Stimulated activated CD4-positive, alpha-beta T cell treated with anti-CD3 and anti-CD28 coated beads, Interleukin-15, amount 100 ng/mL, for 24 hours (primary cell): Measurements from ENCODE around the gene SCGB1D1.
"Not testable (repeated sequence)": the region's sequence is repeated elsewhere in the genome, so short reads cannot be mapped to it uniquely, and the experiment has no call there.

Source experiments
- DNase-seq: peaks from one replicate; pipeline ENCODE4 v3.0.0-alpha.2; 2020

SCGB1D1 gene

GRCh38 chr11:62169448-62169847 is 20.6 kb upstream of the SCGB1D1 start:
- no peak for DNase-seq

GRCh38 chr11:62169935-62170334 is 20.1 kb upstream of the SCGB1D1 start:
- DNase-seq: no peak

DNA sequence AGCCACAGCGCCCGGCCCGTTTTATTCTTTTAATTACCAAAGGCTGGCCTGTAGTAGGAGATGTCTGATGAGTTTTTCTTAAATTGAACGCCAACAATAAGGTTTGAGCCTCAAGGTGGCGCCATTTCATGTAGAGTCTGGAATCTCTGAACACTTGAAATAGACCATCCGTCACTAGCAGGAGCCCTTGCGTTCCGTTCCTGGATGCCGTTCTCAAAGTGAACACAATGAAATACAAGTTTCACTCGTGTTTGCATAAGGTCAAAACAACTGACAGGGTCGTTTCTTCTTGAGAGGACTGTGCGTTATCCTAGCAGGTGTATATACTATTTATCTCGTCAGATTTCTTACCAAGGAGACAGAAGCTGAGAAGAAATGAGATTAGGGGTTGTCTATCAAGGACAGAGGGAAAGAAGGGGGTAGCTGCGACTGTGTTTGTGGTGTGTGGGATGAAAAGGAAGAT is 18.7 kb upstream of the SCGB1D1 start:
- peak; percentile 87 for DNase-seq

- DNase-seq: no peak
Measured at GRCh38 chr11:62172294-62172693, 17.7 kb upstream of the SCGB1D1 start.

DNA sequence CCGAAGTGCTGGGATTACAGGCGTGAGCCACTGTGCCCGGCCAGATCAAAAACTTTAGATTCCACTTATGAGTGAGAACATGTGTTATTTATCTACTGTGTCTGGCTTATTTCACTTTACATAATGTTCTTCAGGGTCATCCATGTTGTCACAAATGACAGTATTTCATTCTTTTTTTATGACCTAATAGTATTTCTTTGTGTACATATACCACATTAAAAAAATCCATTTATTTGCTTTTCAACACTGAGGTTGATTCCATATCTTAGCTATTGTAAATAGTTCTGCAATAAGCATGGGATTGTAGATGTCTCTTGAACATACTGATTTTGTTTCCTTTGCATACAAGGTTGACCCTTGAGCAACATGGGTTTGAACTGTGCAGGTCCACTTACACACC is 13.2 kb upstream of the SCGB1D1 start:
- no peak for DNase-seq

DNA sequence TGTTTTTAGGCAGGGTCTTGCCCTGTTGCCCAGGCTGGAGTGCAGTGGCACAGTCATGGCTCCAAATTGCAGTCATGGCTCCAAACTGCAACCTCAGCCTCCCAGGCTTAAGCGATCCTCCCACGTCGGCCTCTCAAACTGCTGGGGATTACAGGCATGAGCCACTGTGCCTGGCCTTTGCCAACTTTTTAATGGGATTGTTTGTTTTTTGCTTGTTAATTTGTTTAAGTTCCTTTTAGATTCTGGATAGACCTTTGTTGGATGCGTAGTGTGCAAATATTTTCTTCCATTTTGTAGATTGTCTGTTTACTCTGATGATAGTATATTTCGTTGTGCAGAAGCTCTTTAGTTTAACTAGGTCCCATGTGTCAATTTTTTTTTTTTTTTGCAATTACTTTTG is 10.0 kb upstream of the SCGB1D1 start:
- no peak for DNase-seq

GRCh38 chr11:62181097-62181496 is 8.9 kb upstream of the SCGB1D1 start:
- DNase-seq: no peak

GRCh38 chr11:62182147-62182891 is 7.7 kb upstream of the SCGB1D1 start:
- no peak for DNase-seq

GRCh38 chr11:62186195-62186594 is 3.8 kb upstream of the SCGB1D1 start:
- no peak for DNase-seq

DNA sequence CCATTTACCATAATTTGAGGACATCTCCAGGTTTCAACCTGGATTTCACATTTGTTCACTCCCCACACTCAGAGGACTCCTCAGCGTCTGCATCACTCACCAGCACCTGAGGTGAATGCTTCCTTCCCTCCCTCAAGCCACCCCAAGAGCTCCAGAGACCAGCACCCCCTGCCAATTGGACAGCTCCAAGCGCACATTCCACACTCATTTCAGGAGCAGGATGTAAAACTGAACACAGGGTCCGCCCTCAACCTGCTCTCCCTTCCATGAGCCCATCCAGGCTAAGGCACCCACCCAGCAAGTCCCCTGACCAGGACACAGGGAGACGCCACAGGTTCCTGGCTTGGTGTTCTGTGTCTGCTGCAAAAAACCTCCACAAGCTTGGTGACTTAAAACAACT is 3.9 kb downstream of the SCGB1D1 start:
- no peak for DNase-seq

DNA sequence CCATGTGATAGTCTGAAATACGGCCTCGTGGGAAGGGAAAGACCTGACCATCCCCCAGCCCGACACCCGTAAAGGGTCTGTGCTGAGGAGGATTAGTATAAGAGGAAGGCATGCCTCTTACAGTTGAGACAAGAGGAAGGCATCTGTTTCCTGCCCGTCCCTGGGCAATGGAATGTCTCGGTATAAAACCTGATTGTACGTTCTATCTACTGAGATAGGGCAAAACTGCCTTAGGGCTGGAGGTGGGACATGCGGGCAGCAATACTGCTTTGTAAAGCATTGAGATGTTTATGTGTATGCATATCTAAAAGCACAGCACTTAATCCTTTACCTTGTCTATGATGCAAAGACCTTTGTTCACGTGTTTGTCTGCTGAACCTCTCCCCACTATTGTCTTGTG is 5.0 kb downstream of the SCGB1D1 start:
- DNase-seq: not testable (repeated sequence)

DNA sequence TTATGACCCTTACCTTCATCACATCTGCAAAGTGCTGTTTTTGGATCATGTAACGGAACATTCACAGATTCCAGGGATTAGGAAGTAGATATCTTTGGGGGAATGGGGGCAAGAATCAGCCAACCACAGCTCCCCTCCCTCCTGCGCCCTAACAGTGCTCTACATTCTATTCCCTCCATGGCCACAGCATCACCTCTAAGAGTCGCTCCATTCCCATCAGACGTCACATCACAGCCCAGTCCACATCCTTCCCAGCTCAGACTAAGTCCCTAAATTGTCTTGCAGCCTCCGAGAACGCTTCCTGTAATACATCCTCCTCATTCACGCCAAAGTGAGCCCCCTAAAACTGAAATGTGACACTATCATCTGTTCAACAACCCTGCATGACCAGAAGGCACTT is 5.9 kb downstream of the SCGB1D1 start:
- no peak for DNase-seq

DNA sequence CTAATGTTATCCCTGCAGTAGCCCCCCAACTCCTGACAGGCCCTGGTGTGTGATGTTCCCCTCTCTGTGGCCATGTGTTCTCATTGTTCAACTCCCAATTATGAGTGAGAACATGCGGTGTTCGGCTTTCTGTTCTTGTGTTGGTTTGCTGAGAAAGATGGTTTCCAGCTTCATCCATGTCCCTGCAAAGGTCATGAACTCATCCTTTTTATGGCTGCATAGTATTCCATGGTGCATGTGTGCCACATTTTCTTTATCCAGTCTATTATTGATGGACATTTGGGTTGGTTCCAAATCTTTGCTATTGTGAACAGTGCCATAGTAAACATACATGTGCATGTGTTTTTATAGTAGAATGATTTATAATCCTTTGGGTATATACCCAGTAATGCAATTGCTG is 7.4 kb downstream of the SCGB1D1 start:
- not testable (repeated sequence) for DNase-seq

GRCh38 chr11:62201376-62201775 is 11.4 kb downstream of the SCGB1D1 start:
- no peak for DNase-seq

DNA sequence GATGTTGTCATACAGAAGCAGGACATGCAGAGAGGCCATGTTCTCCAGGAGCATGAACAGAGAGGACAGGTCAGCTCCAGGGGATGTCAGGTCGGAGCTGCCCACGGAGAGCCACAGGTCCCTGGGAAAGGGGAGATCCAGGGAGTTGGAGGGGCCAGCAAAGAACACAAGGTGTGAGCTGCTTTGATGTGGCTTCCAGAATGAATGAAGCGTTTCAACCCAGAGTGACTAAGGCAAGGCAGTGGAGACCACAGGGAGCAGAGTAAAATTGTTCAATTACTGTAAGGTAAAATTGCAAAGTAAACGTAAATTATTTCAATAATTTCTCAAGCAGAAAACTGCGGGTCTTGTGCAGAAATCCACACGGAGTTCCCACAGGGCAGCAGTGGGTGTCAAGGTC is 12.9 kb downstream of the SCGB1D1 start:
- no peak for DNase-seq

DNA sequence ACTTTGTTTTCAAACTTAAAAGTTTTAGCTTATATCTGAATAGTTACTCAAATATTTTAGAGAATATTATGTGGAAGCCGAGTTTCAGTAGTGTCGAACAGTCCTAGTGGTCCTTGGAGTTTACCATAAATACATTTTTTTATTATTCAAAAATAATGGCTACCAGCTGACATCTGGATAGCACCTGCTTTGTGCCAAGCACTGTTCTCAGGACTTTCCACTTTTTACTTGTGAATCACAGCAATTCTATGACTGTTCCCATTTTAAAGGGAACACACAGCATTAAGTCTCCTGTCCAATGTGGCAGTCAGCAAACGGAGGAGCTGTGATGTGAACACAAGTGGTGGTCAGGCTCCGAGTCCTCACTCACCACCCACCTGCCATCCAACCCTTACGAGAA is 14.4 kb downstream of the SCGB1D1 start:
- DNase-seq: no peak

DNA sequence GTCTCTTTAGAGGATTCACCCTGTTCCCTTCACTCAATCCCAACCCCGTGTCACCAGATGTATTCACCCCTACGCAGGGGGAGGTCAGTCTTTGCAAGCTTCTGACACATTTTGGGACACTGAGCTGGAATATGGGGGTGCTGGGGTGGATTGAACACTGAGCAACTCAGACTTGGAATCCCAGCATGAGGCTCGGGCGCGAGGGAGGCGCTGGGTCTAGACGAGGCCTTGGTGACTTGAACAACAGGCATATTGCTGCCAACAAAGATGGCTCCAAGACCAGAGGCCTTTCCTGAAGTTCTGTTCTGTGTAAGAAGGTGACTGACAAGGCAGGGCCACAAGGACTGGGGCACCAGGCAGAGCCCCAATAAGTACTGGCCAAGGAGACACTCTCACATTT is 15.4 kb downstream of the SCGB1D1 start:
- no peak for DNase-seq

DNA sequence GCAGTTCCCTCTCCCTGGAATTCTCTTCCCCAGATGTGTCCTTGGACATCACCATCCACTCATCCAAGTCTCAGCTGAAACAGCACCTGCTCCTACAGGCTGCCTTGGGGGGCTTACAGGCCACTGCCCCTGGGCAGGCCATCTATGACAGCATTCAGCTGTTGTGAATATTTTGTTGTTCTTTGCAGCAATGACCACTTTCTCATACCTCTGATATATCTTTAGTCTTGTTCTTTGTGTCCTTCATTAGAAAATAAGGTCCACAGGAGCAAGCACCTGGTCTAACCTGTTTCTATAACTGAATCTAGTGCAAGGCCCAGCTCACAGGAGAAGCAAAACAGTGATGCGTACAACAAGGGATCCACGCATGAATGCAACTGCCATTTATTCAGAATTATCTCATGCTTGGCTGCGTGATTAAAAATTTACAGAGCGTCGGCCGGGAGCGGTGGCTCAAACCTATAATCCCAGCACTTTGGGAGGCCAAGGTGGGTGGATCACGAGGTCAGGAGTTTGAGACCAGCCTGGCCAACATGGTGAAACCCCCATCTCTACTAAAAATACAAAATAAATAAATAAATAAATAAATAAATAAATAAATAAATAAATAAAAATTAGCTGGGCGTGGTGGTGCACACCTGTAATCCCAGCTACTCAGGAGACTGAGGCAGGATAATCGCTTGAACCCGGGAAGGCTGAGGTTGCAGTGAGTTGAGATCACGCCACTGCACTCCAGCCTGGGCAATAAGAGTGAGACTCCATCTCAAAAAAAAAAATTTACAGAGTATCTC is 16.5 kb downstream of the SCGB1D1 start:
- DNase-seq: not testable (repeated sequence)

- no peak for DNase-seq
Measured at GRCh38 chr11:62208785-62209144, 18.7 kb downstream of the SCGB1D1 start.

GRCh38 chr11:62217191-62217748 is 27.3 kb downstream of the SCGB1D1 start:
- DNase-seq: no peak

- DNase-seq: no peak
Measured at GRCh38 chr11:62221498-62221897, 31.5 kb downstream of the SCGB1D1 start.

DNA sequence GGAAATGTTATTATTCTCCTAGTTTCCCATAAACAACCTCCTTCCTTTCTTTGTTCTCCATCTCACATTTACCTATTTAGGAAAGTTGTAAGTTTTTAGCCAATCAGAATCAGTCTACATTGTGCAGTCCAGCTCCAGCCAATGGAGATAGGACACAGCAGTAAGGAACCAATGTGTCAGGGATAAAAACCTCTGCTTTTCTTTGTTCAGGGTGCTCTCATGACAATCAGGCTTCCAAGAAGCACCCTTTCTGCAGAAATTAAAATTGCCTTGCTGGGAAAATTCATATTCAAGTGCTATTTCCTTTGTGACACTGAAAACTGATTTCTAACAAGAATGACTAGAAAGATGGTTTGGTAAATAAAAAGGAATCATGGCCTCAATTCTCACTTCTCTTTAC is 33.1 kb downstream of the SCGB1D1 start:
- no peak for DNase-seq

- no peak for DNase-seq
Measured at GRCh38 chr11:62233730-62234129, 43.7 kb downstream of the SCGB1D1 start.

DNA sequence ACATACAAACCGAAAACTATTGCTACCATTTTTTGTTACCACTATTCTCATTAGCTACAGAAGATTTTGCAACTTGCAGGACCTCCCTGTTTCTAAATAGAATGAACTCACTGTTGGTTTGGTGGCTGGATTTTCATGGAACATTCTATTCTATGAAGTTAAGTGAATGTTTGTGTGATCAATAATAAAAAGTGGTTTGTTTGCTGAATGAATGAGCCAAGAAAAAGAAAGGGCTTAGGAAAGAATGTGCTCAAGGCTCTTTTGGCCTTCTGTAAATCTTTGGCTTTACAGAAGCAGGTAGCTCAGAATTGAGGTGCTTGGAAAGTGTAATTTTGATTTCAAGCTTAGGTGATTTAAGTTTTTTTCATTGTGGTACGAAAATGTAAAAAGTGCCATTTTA is 46.2 kb downstream of the SCGB1D1 start:
- DNase-seq: no peak
